Measurements from ENCODE around the gene ADAMTSL3.

DNA sequence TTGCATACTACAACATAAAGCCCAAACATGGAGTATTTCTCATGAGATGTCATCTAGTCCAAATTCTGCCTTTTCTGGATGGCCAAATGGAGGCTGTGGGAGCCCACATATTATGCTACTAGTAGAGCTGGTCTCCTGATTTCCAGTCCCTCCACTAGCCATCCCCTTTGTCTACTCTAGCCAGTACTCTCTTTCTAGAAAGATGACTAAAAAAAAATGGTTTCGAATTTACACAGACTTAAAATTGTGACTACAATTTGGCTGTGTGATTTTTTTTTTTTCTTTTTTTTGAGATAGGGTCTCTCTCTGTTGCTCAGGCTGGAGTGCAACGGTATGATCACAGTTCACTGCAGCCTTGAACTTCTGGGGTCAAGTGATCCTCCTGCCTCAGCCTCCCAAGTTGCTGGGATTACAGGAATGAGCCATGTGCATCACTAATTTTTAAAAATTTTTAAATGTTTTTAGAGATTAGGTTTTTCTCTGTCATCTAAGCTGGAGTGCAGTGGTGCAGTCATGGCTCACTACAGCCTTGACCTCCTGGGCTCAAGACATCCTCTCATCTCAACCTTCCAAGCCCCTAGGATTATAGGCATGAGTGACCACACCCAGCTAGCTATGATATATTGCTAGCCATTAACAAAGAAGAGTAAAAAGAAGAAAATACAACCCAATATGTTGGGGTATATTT lies 273.9 kb downstream of the ADAMTSL3 start:
- TF ChIP-seq SP1 (IDR thresholded peaks at IDR 0.05; ENCODE audit: low read depth) = no peak
- TF ChIP-seq, protein P1, sequence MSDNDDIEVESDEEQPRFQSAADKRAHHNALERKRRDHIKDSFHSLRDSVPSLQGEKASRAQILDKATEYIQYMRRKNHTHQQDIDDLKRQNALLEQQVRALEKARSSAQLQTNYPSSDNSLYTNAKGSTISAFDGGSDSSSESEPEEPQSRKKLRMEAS (IDR thresholded peaks at IDR 0.05) = no peak
- TF ChIP-seq, protein P2, sequence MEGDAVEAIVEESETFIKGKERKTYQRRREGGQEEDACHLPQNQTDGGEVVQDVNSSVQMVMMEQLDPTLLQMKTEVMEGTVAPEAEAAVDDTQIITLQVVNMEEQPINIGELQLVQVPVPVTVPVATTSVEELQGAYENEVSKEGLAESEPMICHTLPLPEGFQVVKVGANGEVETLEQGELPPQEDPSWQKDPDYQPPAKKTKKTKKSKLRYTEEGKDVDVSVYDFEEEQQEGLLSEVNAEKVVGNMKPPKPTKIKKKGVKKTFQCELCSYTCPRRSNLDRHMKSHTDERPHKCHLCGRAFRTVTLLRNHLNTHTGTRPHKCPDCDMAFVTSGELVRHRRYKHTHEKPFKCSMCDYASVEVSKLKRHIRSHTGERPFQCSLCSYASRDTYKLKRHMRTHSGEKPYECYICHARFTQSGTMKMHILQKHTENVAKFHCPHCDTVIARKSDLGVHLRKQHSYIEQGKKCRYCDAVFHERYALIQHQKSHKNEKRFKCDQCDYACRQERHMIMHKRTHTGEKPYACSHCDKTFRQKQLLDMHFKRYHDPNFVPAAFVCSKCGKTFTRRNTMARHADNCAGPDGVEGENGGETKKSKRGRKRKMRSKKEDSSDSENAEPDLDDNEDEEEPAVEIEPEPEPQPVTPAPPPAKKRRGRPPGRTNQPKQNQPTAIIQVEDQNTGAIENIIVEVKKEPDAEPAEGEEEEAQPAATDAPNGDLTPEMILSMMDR (IDR thresholded peaks at IDR 0.05 in 2 of 3, conservative IDR thresholded peaks at IDR 0.05 in 1 of 3; ENCODE audit: borderline replicate concordance in 1 of 3, insufficient read depth in 1 of 3, low read depth in 2 of 3, low read length in 2 of 3) = no peak
- TF ChIP-seq POLR2A (IDR thresholded peaks at IDR 0.05; ENCODE audit: borderline replicate concordance, extremely low read depth, insufficient read depth, insufficient read length) = no peak
- TF ChIP-seq EZH2phosphoT487 (IDR thresholded peaks at IDR 0.05; ENCODE audit: borderline replicate concordance) = no peak
- TF ChIP-seq TCF7L2 (IDR thresholded peaks at IDR 0.05; ENCODE audit: borderline replicate concordance, extremely low read depth, insufficient read depth, insufficient read length) = no peak
- TF ChIP-seq EZH2 (IDR thresholded peaks at IDR 0.05) = no peak
- no peak for TF ChIP-seq SIN3A (IDR thresholded peaks at IDR 0.05; ENCODE audit: low read depth)
- no peak for TF ChIP-seq CBX3 (IDR thresholded peaks at IDR 0.05; ENCODE audit: low read depth)

Measured in HCT116 (cell line).